Measurements from ENCODE around the gene TMEM45B. TPM values are rescaled to one million over a fixed set of nuclear protein-coding genes. Genes with fewer than 3 reads are reported as not detected.

The TMEM45B gene
- total and polyA plus RNA-seq, 2 of the 13 experiments (the other 11 are each of a cell fraction or from before 2014, with no cell fraction given), result 29.1 to 181 TPM

- TF ChIP-seq CCDC6 (CRISPR knock-in tag; IDR thresholded peaks at IDR 0.05), result no peak
- peak; percentile 96 for TF ChIP-seq ZBTB38 (CRISPR knock-in tag; IDR thresholded peaks at IDR 0.05)
- no peak for TF ChIP-seq SKI (IDR thresholded peaks at IDR 0.05; ENCODE audit: partially characterized antibody)
- no peak for TF ChIP-seq HIC2 (CRISPR knock-in tag; IDR thresholded peaks at IDR 0.05; ENCODE audit: low read depth)
- no peak for TF ChIP-seq ZNF546 (CRISPR knock-in tag; conservative IDR thresholded peaks at IDR 0.05)
- TF ChIP-seq ZNF282 (IDR thresholded peaks at IDR 0.05; ENCODE audit: partially characterized antibody), result no peak
- TF ChIP-seq HES4 (CRISPR knock-in tag; IDR thresholded peaks at IDR 0.05; ENCODE audit: borderline replicate concordance), result no peak
- no peak for TF ChIP-seq ZNF768 (CRISPR knock-in tag; IDR thresholded peaks at IDR 0.05)
- TF ChIP-seq PCBP2 (optimal IDR thresholded peaks at IDR 0.05; ENCODE audit: low read depth, low read length, poor library complexity, severe bottlenecking), result no peak
- TF ChIP-seq, protein P1, sequence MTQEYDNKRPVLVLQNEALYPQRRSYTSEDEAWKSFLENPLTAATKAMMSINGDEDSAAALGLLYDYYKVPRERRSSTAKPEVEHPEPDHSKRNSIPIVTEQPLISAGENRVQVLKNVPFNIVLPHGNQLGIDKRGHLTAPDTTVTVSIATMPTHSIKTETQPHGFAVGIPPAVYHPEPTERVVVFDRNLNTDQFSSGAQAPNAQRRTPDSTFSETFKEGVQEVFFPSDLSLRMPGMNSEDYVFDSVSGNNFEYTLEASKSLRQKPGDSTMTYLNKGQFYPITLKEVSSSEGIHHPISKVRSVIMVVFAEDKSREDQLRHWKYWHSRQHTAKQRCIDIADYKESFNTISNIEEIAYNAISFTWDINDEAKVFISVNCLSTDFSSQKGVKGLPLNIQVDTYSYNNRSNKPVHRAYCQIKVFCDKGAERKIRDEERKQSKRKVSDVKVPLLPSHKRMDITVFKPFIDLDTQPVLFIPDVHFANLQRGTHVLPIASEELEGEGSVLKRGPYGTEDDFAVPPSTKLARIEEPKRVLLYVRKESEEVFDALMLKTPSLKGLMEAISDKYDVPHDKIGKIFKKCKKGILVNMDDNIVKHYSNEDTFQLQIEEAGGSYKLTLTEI (CRISPR knock-in tag; conservative IDR thresholded peaks at IDR 0.05), result no peak
- TF ChIP-seq NR2C2 (CRISPR knock-in tag; IDR thresholded peaks at IDR 0.05; ENCODE audit: borderline replicate concordance), result no peak
- no peak for TF ChIP-seq ZBTB3 (CRISPR knock-in tag; IDR thresholded peaks at IDR 0.05; ENCODE audit: borderline replicate concordance, low read depth)
- TF ChIP-seq STAG1 (CRISPR knock-in tag; IDR thresholded peaks at IDR 0.05), result no peak
- TF ChIP-seq, protein P2, sequence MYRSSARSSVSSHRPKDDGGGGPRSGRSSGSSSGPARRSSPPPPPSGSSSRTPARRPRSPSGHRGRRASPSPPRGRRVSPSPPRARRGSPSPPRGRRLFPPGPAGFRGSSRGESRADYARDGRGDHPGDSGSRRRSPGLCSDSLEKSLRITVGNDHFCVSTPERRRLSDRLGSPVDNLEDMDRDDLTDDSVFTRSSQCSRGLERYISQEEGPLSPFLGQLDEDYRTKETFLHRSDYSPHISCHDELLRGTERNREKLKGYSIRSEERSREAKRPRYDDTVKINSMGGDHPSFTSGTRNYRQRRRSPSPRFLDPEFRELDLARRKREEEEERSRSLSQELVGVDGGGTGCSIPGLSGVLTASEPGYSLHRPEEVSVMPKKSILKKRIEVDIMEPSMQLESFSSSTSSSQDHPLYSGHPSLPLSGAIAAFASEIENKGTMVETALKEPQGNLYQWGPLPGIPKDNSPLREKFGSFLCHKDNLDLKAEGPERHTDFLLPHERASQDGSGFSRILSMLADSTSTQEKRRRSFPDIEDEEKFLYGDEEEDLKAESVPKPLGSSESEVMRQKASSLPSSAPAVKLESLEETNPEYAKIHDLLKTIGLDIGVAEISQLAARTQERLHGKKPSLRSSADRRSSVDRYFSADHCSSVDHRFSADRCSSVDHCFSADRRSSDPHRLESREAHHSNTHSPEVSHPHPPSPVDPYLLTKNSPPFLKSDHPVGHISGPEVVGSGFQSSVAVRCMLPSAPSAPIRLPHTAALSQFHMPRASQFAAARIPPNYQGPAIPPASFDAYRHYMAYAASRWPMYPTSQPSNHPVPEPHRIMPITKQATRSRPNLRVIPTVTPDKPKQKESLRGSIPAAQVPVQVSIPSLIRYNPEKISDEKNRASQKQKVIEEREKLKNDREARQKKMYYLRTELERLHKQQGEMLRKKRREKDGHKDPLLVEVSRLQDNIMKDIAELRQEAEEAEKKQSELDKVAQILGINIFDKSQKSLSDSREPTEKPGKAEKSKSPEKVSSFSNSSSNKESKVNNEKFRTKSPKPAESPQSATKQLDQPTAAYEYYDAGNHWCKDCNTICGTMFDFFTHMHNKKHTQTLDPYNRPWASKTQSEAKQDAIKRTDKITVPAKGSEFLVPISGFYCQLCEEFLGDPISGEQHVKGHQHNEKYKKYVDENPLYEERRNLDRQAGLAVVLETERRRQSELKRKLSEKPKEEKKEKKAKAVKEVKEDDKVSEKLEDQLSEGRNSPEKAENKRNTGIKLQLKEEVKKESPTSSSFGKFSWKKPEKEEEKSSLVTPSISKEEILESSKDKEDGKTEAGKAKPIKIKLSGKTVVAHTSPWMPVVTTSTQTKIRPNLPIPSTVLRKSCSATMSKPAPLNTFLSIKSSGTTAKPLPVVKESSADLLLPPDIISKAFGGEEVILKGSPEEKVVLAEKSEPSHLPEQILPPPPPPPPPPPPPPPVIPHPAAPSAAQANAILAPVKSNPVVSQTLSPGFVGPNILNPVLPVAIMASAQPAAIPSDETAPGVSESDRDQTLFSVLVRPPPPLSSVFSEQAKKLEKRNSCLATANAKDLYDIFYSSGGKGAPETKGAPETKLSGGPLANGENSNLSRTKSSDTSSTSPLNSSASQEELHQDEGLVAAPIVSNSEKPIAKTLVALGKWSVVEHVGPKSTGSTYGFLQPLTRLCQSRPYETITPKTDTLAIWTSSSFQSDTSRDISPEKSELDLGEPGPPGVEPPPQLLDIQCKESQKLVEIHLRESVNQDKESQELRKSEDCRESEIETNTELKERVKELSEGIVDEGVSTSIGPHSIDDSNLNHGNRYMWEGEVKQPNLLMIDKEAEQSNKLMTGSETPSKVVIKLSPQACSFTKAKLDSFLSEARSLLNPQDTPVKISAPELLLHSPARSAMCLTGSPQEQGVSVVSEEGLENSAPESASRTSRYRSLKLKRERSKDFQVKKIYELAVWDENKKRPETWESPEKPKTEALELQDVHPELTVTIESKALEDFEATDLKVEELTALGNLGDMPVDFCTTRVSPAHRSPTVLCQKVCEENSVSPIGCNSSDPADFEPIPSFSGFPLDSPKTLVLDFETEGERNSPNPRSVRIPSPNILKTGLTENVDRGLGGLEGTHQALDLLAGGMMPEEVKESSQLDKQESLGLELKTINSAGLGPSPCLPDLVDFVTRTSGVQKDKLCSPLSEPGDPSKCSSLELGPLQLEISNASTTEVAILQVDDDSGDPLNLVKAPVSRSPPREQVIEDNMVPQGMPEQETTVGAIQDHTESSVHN (CRISPR knock-in tag; IDR thresholded peaks at IDR 0.05), result no peak
- no peak for TF ChIP-seq NFYC (CRISPR knock-in tag; IDR thresholded peaks at IDR 0.05)
- TF ChIP-seq ZNF570 (CRISPR knock-in tag; IDR thresholded peaks at IDR 0.05; ENCODE audit: borderline replicate concordance), result no peak
- TF ChIP-seq JARID2 (CRISPR knock-in tag; IDR thresholded peaks at IDR 0.05; ENCODE audit: insufficient replicate concordance), result no peak
- no peak for TF ChIP-seq HNRNPH1 (optimal IDR thresholded peaks at IDR 0.05; ENCODE audit: low read depth, low read length)
These were observed 38.0 kb downstream of the TMEM45B start (continued) for GRCh38 chr11:129853518-129854231.
